GM21390 (cell line): Measurements from ENCODE around the gene CCDC40.

Source experiments
- ATAC-seq: cut with Tn5 transposase; IDR thresholded peaks from one replicate; pipeline ENCODE4 v1.9.1; 2021; ENCODE audit not compliant: unreplicated experiment

CCDC40 gene

DNA sequence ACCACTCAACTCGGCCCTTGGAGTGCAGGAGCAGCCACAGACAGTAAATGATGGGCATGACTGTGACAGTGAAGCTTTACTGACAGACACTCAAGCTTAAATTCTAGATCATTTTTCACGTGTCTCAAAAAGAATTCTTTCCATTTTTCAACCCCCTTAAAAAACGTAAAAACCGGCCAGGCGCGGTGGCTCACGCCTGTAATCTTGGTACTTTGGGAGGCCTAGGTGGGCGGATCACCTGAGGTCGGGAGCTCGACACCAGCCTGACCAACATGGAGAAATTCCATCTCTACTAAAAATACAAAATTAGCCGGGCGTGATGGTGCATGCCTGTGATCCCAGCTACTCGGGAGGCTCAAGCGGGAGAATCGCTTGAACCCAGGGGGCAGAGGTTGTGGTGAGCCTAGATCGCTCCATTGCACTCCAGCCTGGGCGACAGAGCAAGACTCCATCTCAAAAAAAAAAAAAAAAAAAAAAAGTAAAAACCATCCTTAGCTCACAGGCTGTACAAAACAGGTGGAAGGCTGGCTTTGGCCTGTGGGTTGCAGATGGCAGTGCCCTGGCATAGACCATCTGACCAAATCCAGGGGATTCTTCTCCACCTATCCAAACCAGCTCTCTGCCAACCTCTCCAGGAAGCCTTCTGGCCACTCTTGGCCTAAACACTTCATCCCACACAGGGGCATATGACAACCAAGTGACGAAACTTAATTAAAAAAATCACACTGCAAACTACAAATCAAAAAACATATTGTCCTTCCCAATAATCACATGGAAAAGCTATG lies 19.0 kb upstream of the CCDC40 start:
- ATAC-seq = no peak

DNA sequence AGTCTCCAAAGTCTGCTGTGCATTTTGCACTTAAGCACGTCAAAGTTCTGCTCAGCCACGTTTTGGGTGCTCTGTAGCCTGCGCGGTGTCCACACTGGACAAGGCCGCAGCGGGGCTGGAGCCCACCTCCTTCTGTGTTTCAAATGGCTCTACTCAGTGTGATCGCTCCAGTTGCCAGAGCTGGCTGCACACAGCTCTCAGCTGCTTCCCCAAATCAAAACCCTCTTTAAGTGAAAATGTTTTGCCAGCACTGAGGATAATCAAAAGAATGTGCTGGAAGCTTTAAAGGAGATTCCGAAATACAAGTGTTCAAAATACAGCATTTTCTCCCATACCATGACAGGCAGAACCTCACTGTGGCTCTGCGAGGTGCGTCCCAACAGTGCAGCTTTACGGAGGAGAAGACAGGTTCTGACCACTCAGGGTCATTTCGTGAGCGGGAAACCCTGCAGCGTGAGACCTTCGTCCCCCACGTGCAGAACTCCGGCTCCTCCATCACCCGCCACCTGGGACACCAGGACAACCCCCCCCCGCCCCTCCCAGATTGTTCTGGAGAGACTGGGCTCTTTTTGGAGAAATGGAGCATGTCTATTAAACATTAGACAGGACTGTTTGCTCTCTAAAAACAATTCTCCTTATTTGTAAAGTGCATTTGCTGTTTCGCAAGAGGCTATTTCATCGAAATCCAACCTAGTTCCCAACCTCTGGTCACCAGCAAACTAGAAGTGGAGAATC lies 17.4 kb upstream of the CCDC40 start:
- no peak for ATAC-seq

DNA sequence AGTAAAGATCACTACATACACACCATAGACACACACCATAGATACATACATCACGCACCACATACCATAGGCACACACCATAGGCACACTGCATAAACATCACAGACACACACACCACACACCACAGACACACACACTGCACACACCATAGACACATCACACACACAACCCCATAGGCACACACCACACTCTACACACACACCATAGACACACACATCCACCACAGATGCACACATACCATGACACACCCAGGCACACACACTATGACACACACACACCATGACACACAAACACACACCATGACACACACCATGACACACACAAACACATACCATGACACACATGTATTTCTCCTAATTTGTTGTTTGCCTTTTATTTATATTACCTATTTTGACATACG lies 14.8 kb upstream of the CCDC40 start:
- ATAC-seq = no peak

DNA sequence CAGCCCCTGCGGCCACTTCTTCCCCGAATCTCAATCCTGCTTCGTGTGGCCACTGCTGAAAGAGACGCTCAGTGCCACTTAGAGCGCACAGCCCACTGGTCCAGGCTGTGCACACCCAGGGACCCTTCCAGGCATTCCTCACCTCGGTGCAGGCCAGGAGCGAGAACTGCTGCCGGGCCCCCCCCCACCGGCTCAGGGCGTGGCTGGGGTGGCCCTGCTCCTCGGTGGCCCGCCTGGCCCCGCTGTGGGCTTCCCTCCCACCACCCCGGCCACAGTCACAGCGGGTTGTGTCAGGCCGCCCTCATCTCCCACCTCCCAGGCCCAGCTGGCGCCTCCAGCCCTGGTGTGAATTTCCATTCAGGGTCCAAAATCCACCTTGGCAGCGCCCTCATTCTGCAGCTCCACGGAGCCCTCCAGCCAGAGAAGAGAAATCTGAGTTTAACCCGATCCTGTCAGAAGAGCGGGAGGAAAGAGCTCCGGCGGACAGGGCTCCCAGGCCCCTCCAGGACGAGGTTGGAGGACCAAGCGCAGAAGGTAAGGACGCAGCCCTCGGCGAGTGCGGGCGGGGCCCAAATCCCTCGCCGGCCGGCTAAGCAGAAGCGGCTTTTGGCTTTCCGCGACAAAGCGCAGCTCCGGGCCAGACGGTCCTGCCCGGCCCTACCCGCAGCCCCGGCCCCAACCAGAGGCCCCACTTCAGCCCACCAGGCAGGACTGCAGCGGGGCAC lies 12.8 kb upstream of the CCDC40 start:
- ATAC-seq = no peak

DNA sequence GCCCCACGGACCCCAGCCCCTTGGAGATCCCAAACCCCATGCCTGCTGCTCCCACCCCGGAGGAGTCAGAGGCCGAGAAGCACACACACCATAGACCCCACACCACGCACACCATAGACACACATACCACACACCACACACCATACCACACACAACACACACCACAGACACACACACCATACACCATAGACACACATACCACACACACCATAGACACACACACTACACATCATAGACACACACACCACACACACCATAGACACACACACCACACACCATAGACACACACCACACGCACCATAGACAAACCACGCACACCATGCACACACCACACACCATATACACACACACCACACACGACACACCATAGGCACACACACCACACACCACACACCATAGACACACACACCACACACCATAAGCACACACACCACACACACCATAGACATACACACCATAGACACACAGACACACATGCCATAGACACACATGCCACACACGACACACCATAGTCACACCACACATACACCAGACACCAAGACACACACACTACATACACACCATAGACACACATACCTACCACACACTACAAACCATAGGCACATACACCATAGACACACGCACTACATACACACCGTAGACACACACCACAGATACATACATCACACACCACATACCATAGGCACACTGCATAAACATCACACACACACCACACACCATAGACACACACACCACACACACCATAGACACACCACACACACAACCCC lies 12.1 kb upstream of the CCDC40 start:
- ATAC-seq = no peak

DNA sequence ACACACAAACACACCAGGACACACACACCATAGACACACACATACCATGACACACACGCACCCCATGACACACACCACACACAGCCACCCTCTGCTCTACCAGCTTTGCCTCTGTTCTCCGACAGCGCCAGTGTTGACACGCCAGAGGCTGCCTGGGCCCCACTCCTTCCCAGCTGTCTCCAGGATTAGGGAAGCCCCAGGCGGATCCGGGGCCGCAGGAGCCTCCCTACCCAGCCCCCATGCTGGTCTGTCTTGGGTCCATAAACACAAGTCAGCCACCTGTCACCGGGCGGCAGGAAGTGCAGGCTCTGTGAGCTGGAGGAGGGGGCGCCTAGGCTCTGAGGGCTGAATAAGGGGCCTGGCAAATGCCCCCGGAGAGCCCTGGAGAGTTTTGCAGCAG lies 11.3 kb upstream of the CCDC40 start:
- ATAC-seq = no peak

DNA sequence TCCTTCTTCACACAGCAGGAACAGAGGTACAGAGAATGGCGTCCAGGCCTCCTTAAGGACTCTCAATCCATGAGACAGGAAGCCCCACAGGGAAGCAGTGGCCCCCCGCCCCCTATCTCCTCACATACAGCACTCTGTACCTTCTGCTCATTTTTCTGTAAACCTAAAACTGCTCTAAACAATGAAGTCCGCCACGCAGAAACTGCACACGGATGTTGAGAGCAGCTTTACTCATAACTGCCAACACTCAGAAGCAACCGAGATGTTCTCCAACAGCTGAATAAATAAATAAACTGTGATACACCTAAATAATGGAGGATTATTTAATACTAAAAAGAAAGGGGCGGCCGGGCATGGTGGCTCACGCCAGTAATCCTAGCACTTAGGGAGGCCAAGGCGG lies 10.6 kb upstream of the CCDC40 start:
- no peak for ATAC-seq

DNA sequence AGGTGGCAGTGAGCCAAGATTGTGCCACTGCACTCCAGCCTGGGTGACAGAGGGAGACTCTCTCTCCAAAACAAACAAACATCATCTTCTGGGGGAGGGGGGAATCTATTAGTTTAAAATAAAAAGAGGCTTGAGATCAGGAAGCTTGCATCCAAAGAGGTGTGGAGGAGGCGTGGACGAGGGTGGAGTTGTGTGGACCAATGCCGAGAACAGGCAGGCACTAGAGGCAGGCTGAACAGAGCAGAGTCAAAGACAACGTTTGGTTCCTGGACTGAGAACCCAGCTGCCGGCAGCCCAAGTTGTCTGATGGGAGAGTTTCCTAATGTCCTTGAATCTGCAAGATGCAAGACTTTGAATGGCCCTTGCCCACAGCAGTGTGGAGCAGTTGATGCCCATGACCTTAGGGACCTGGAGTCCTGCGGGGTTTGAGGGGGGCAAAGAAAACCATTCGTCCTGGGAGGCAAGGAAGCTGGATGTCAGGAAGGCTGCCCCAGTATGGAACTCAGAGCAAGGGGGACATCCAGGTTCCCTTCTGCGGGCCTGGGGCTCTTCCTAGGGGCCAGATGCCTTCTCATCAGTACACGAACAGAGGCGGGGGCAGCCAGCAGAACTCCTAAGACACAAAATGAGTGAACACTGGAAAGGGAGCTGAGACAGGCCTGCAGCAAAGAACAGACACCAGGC lies 9.9 kb upstream of the CCDC40 start:
- no peak for ATAC-seq

DNA sequence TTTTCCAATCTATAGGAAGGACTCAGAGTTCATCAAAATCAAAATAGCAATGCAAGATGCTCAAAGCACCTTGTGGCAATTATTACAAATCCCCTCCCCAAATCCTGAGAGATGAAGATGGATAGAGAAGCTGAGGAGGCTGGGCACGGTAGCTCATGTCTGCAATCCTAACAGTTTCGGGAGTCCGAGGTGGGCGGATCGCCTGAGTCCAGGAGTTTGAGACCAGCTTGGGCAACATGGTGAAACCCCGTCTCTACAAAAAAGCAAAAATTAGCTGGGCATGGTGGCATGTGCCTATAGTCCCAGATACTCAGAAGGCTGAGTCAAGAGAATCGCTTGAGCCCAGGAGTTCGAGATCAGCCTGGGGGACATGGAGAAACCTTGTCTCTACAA lies 9.4 kb upstream of the CCDC40 start:
- no peak for ATAC-seq

DNA sequence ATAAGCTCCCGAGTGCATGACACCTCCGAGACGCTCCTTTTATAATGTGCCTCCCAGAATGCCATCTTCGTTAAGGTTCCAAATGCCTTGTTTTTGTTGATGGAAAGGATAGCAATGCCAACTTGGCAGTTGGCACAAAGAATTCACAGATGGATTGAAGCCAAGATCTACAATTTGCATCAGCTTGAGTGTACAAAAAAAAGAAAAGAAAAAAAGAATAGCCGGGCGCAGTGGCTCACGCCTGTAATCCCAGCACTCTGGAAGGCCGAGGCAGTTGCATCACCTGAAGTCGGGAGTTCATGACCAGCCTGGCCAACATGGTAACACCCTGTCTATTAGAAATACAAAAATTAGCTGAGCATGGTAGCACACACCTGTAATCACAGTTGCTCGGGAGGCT lies 8.4 kb upstream of the CCDC40 start:
- ATAC-seq = no peak

DNA sequence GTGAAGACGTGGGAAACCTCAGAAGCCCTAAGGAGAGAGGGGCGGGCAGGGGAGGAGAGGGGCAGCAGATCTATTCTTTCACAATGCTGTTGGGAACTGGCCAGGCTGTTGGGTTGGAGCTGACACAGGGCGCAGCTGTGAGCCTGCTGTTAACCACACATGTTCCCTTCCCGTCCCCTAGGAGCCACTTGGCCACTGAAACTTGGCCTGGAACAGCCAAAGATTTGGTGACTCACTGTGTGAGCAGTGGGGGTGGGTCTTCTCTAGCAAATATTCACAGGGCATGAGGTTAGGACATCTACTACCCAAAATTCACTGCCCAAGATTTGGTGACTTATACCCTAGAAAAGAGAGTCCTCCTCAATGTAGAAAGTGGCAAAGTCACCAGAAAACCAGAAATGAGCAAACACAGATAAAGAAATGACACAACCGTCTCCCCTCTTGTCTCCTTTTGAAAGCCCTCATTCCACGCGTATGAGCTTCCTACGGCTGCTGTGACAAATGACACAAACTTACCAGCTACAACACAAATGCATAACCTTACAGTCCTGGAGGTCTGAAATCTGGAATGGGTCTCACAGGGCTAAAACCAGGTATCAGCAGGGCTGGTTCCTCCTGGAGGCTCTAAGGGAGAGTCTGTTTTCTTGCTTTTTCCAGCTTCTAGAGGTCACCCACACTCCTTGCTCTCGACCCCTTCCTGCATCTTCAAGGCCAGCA lies 7.0 kb upstream of the CCDC40 start:
- no peak for ATAC-seq

DNA sequence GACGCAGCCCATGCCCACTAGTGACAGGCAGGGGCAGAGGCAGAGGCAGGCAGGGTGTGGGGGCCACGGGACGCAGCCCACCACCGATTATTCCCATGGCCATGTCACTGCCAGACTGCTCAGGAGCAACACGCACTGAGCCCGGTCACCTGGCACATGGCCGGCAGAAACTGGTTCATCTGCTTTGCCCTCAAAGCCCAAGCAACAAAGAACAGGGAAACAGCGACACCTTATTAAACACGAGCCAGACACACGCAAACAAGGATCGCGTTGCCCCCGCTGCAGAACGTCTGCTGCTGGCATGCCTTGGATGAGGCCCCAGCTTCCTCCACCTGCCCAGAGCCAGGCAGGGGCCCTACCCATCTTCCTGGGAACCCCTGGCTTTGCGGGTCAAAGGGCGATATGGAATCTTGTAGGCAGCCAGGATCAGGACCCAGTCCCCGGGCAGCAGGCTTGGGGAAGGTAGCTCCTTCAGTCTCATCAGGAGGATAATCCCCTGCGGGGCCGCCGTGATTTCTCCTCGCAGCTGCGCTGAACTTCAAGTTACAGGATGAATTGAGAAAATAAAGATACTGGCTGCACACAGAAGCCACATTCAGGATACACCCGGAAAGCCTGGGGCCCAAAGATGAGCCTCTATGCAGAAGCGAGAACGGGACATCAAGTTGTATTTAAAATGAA lies 5.6 kb upstream of the CCDC40 start:
- ATAC-seq = no peak

DNA sequence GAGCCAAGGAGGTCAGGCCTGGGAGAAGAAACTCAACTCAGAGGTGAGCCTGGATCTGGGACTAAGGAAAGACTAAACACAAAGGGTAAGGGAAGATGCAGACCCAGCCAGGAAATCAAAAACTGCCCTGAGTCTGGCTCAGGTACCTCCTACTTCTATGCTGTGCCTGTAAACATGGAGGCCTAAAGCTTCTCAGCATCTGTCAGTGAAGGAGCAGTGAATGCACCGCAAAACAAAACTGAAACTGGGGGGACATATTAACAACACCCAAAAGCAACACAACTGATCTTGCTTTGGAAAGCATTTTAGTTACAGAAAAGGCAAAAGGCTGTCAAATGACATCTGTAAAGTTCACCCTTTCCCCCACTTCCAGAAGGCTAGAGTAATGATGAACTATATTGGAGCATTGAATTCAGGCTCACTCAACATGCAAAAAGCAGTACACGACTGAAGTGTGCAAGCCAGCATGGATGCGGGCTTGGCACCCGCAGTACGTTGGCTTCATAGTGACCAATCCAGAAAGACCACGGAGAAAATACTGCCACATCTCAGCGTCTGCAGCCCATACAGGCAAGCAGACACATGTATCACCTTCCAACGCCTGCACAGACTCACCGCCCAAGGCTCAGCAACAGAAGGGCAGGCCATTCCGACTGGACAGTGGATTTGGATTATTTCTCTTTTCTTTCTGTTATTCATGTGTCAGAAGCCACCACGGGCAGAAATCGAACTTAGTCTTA lies 4.6 kb upstream of the CCDC40 start:
- ATAC-seq = no peak

DNA sequence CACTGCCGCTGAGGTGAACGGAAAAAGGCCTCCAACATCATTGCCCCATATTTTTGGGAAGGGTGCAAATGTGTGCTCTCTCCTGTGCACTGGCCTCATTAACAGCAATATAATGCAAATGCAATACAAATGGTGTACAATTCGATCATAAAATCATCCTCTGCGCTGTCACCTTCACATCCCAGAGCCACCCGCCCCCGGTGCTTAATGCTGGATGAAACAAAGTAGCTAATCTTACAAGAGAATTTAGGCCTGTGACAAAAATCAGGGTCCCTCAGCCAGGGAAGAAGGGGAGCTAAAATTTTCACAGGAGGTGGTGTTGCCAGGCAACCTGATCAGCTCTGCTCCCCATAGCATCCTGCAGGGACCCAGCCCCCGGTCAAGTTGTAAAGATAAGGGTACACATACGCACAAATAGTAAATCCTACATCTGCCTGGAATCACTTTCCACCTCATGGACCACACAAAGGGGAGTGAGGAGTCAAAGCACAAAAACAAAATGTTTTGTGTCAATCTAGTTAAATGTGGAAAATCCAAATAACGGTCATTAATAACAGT lies 3.7 kb upstream of the CCDC40 start:
- ATAC-seq = no peak

DNA sequence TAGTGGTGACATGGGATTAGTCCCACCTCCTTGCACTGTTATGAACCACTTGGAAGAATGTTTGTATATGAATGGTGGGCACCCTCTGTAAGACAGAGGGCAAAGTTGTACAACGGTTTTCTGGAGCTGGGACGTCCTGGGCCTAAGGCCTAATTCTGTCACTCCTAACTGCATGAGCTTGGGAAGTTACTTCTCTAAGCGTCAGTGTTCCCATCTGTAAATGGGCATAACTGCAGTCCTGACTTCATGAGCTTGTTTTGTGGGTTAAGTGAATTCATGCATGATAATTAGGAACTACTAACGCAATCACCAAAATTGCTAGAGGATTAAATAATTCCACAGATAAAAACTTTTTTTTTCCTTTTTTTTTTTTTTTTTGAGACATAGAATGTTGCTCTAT lies 2.6 kb upstream of the CCDC40 start:
- no peak for ATAC-seq

DNA sequence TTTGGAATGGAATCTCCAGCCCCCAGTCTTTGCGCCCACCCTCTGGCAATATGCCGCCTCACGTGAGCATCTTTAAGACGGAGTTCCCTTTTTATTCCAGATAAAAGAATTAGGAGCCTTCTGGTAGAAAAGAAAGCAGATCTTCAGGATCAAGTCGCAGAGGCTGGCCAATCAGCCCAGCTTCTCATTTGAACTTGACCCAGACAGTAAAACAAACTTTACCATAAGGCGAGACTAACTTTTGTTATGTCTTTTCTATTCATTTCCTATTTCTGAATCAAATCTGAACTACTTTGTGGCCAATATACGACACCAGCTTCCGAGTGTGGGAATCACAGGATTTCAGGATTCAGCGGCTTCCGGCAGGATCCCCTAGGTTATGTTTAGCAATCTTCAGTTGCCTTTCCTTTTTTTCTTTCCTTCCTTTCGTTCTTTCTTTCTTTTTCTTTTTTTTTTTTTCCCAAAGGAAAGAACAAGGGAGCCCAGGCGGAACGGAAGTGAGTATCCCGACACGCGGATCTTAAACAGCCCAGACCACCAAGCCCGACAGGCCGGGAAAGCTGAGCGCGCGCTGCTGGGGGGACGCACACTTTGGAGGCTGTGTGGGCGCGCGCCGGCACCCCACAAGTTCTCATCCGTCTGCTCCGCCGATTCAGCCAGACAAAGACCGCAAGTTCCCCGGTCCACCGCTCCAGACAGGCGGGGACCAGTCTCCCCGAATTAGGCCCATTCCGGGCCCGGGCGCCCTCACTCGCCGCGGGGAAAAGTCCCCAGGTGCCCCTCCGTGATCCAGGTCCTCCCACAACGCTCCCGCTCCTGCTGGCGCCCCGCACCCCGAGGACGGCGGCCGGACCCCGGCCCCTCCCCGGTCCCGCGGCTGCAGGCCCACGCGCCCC lies 1.4 kb upstream of the CCDC40 start:
- peak; percentile 33 for ATAC-seq

DNA sequence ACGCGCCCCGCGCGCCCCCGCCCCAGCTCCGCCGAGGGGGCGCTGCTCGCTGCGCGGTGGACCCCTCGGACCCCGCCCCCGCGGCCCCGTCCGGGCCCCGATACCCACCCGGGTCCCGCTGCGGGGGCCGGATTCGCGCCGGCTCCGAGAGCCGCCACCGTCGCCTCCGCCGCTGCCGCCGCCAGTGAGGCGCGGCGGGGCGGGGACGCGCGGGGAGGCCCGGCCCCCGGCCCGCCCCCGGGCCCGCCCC lies 830 bp upstream of the CCDC40 start, which contains the start of gene TBC1D16:
TBC1D16 (minus strand) TSS at position 186 of the 250 bp plus-strand sequence. CDS start 22,325 bp downstream, outside the sequence.
- no peak for ATAC-seq
